PC-3 (cell line): ENCODE measurements around the gene IFI27L2. TPM values are rescaled to one million over a fixed set of nuclear protein-coding genes. Genes with fewer than 3 reads are reported as not detected.
"Not testable (repeated sequence)": the region's sequence is repeated elsewhere in the genome, so short reads cannot be mapped to it uniquely, and the experiment has no call there.

Experiments
- ATAC-seq: fragments of 200-7000 bp; cut with Tn5 transposase; 2 replicates; pipeline ENCODE4 v1.9.1; 2020; ENCODE audit warnings: mild to moderate bottlenecking, moderate library complexity
- BruUV-seq: library from RNA; stranded (reverse); fragments of 400-500 nt; replicated peaks from 2 replicates; lab custom pipeline; 2021; lab: Mats Ljungman, UMichigan
- CTCF ChIA-PET: fragments of 300-600 bp; sonication (Branson Sonifier 250); formaldehyde crosslinking; loops from one replicate; lab custom pipeline; 2022; ENCODE audit warnings: antibody characterized with exemption; lab: Charles Lee
- POLR2A ChIA-PET: fragments of 300-600 bp; sonication (Branson Sonifier 250); formaldehyde crosslinking; loops from one replicate; lab custom pipeline; 2022; ENCODE audit warnings: antibody characterized with exemption; ENCODE audit not compliant: unreplicated experiment; lab: Charles Lee
- DNase-seq: peaks from one replicate; pipeline ENCODE4 v3.0.0-alpha.2; 2015
- H2AFZ ChIP-seq: fragments of 300-600 bp; sonication (generic); 2 replicates; pipeline ENCODE4 v1.6.0; 2016; ENCODE audit warnings: antibody characterized with exemption, low read length
- H3F3A ChIP-seq: fragments of 300-600 bp; sonication (generic); one replicate; pipeline ENCODE4 v1.6.0; 2017; ENCODE audit warnings: antibody characterized with exemption, low read length, control low read depth, mild to moderate bottlenecking; ENCODE audit not compliant: unreplicated experiment
- H3K27ac ChIP-seq: fragments of 300-600 bp; sonication (generic); 2 replicates; pipeline ENCODE4 v1.5.1; 2016; ENCODE audit warnings: mild to moderate bottlenecking, low read length
- H3K27me3 ChIP-seq: fragments of 300-600 bp; sonication (generic); 2 replicates; pipeline ENCODE4 v1.6.1; 2016; ENCODE audit warnings: low read length, mixed read lengths
- H3K36me3 ChIP-seq: fragments of 300-600 bp; sonication (generic); 2 replicates; pipeline ENCODE4 v1.6.1; 2016; ENCODE audit warnings: low read depth, mixed run types, low read length, mixed read lengths
- H3K4me1 ChIP-seq: fragments of 300-600 bp; sonication (generic); 2 replicates; pipeline ENCODE4 v1.5.1; 2016; ENCODE audit warnings: low read length; ENCODE audit not compliant: insufficient read depth
- H3K4me2 ChIP-seq: fragments of 300-600 bp; sonication (generic); 2 replicates; pipeline ENCODE4 v1.6.0; 2016; ENCODE audit warnings: low read length
- H3K4me3 ChIP-seq: fragments of 300-600 bp; sonication (generic); 2 replicates; pipeline ENCODE4 v1.5.1; 2016; ENCODE audit warnings: mild to moderate bottlenecking, low read length, mixed read lengths
- H3K79me2 ChIP-seq: fragments of 300-600 bp; sonication (generic); 2 replicates; pipeline ENCODE4 v1.6.1; 2017; ENCODE audit warnings: low read length, mixed read lengths
- H3K9ac ChIP-seq: fragments of 300-600 bp; sonication (generic); 2 replicates; pipeline ENCODE4 v1.6.0; 2016; ENCODE audit warnings: mild to moderate bottlenecking, low read length
- H3K9me2 ChIP-seq: fragments of 300-600 bp; sonication (generic); replicated peaks from 2 replicates; pipeline ENCODE4 v1.6.1; 2016; ENCODE audit warnings: mixed run types, low read length, mixed read lengths
- H3K9me3 ChIP-seq: fragments of 300-600 bp; sonication (generic); 2 replicates; pipeline ENCODE4 v1.6.1; 2016; ENCODE audit warnings: low read length, mixed read lengths
- H4K20me1 ChIP-seq: fragments of 300-600 bp; sonication (generic); 2 replicates; pipeline ENCODE4 v1.6.1; 2016; ENCODE audit warnings: low read length, mixed read lengths
- EZH2 ChIP-seq: fragments of 300-600 bp; sonication (generic); IDR thresholded peaks from one replicate; pipeline ENCODE4 v1.6.1; 2017; ENCODE audit warnings: antibody characterized with exemption, mild to moderate bottlenecking, low read length; ENCODE audit not compliant: unreplicated experiment
- EZH2phosphoT487 ChIP-seq: fragments of 300-600 bp; sonication (generic); IDR thresholded peaks from 2 replicates; pipeline ENCODE4 v1.6.1; 2018; ENCODE audit warnings: mild to moderate bottlenecking, antibody characterized with exemption, low read length, borderline replicate concordance
- intact Hi-C: fragments of 100-400 bp; cut with micrococcal nuclease; formaldehyde crosslinking; loops from 2 replicates; pipeline ENCODE4 v1.9.0; 2023
- total RNA-seq: library from RNA; depleted of rRNA; stranded (reverse); fragments of >200 nt; gene quantifications from 2 replicates; pipeline ENCODE4 v1.2.3, GENCODE V29; 2014
- TF ChIP-seq, protein P1 (sequence below): fragments of 300-600 bp; sonication (generic); conservative IDR thresholded peaks from 2 replicates; pipeline ENCODE4 v1.5.1; 2017; ENCODE audit warnings: antibody characterized with exemption, low read depth, mild to moderate bottlenecking, low read length

The IFI27L2 gene
- total RNA-seq, 1 experiment from 2014 or later: 42.7 TPM

DNA sequence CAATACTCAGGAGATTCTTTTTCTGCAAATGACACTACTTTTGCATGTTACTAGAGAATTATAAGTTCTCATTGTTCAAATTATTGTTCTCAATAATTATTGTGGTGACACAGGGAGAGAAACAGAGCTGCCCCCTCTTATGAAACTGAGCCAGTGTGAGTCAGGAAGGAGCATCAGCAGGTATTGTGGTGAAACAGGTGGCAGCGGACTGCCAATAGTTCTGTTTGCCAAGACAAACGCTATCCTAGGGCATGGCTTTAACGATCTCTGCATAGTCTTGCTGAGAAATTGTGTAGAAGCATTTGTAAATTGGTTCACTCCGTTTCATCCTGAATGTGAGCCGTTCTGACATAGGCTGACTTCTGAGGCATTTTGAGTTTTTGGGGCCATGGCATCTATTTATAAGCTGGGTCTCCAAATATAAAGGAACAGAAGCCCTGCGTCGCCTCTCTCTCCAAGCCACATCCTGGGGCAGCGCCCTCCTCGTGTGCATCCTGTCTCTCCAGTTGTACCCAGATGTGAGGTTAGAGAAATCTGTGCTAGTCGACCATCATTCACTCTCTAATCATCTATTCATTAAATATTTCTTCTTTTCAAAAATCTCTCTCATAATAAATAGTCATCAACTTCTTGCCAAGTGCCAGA lies 29.0 kb upstream of the IFI27L2 start:
- BruUV-seq: no TSS peak
- no peak overlapping the region for H3K4me3 ChIP-seq
- POLR2A ChIA-PET: no interaction called here
- intact Hi-C loops: no loop called here
- no peak overlapping the region for H3K9ac ChIP-seq
- H2AFZ ChIP-seq: no peak overlapping the region
- H4K20me1 ChIP-seq: no peaks in the 10 kb centered on the region
- TF ChIP-seq EZH2 (no peak), EZH2phosphoT487 (no peak)
- TF ChIP-seq, protein P1, sequence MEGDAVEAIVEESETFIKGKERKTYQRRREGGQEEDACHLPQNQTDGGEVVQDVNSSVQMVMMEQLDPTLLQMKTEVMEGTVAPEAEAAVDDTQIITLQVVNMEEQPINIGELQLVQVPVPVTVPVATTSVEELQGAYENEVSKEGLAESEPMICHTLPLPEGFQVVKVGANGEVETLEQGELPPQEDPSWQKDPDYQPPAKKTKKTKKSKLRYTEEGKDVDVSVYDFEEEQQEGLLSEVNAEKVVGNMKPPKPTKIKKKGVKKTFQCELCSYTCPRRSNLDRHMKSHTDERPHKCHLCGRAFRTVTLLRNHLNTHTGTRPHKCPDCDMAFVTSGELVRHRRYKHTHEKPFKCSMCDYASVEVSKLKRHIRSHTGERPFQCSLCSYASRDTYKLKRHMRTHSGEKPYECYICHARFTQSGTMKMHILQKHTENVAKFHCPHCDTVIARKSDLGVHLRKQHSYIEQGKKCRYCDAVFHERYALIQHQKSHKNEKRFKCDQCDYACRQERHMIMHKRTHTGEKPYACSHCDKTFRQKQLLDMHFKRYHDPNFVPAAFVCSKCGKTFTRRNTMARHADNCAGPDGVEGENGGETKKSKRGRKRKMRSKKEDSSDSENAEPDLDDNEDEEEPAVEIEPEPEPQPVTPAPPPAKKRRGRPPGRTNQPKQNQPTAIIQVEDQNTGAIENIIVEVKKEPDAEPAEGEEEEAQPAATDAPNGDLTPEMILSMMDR: no peak
- H3K79me2 ChIP-seq: no peaks in the 10 kb centered on the region
- CTCF ChIA-PET: no interaction called here
- no peaks in the 10 kb centered on the region for H3K36me3 ChIP-seq
- DNase-seq: no peak
- H3F3A ChIP-seq: no peaks in the 10 kb centered on the region
- no peaks in the 10 kb centered on the region for H3K9me2 ChIP-seq
- no peak overlapping the region for H3K27ac ChIP-seq
- H3K27me3 ChIP-seq: peaks cover 17% of the 10 kb centered on the region
- H3K4me1 ChIP-seq: no peaks in the 10 kb centered on the region
- ATAC-seq: no peak
- no peaks in the 10 kb centered on the region for H3K9me3 ChIP-seq
- no peak overlapping the region for H3K4me2 ChIP-seq

DNA sequence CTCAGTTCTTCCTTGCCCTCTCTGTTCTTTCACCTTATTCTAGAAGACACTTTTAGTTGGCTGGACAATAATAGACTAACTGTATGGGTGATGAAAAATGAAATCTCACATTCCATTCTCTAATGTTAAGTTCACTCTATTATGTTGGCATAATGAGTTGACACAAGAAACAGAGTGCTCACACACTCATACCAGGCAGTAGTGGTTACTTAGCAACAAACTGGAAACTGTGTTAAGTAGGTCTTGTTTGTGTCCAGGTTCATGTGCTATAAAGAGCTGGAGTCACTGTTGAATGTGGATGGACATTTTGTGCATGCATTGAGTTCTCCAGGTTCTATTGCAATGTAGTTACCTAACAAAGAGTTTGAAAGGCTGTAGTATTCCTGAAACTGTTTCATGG lies 27.8 kb upstream of the IFI27L2 start:
- intact Hi-C loops: no loop called here
- Histone ChIP-seq H2AFZ (no peak overlapping the region), H3K9me2 (no peaks in the 10 kb centered on the region), H3K36me3 (no peaks in the 10 kb centered on the region), H3K9ac (no peak overlapping the region), H4K20me1 (no peaks in the 10 kb centered on the region), H3K27me3 (peaks cover 16% of the 10 kb centered on the region), H3K79me2 (no peaks in the 10 kb centered on the region), H3K9me3 (no peaks in the 10 kb centered on the region), H3F3A (no peaks in the 10 kb centered on the region), H3K4me2 (no peak overlapping the region), H3K4me1 (no peaks in the 10 kb centered on the region), H3K27ac (no peak overlapping the region), H3K4me3 (no peak overlapping the region)
- CTCF ChIA-PET: no interaction called here
- POLR2A ChIA-PET: no interaction called here
- no peak for DNase-seq
- no TSS peak for BruUV-seq
- TF ChIP-seq EZH2: no peak
- TF ChIP-seq, protein P1: no peak
- no peak for TF ChIP-seq EZH2phosphoT487
- no peak for ATAC-seq

DNA sequence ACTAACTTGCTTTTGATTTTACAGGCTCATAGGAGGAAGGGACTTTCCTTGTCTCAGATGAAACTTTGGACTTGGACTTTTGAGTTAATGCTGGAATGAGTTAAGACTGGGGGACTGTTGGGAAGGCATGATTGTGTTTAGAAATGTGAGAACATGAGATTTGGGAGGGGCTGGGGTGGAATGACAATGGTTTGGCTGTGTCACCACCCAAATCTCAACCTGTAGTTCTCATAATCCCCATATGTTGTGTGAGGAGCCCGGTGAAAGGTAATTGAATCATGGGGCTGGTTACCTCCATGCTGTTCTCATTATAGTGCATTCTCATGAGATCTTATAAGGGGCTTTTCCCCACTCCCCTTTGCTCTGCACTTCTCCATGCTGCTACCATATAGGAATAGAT lies 26.7 kb upstream of the IFI27L2 start:
- H4K20me1 ChIP-seq, H3K9me2 ChIP-seq, BruUV-seq, H3K79me2 ChIP-seq, H3F3A ChIP-seq, ATAC-seq, H3K27ac ChIP-seq, H3K36me3 ChIP-seq, DNase-seq, CTCF ChIA-PET, H3K4me2 ChIP-seq, H3K9ac ChIP-seq, H3K4me1 ChIP-seq, H3K9me3 ChIP-seq, H3K4me3 ChIP-seq, POLR2A ChIA-PET, H2AFZ ChIP-seq, intact Hi-C loops: not testable (repeated sequence)
- H3K27me3 ChIP-seq: peaks cover 16% of the 10 kb centered on the region; the same call in 1 of the 2 replicates
